WTC11 (cell line): ENCODE measurements around the gene LRRC34. TPM values are rescaled to one million over a fixed set of nuclear protein-coding genes. Genes with fewer than 3 reads are reported as not detected.

ENCODE experiments used
- ATAC-seq: fragments of 200-7000 bp; cut with Tn5 transposase; 2 replicates; pipeline ENCODE4 v1.10.0; 2021; ENCODE audit warnings: mild to moderate bottlenecking, moderate library complexity
- Bru-seq: library from RNA; stranded (reverse); fragments of 400-500 nt; gene quantifications from one replicate; lab custom pipeline; 2021; lab: Mats Ljungman, UMichigan
- CTCF ChIA-PET: fragments of 300-600 bp; sonication (Branson Sonifier 250); formaldehyde crosslinking; loops from one replicate; lab custom pipeline; 2021; ENCODE audit warnings: antibody characterized with exemption; lab: Charles Lee
- POLR2A ChIA-PET: fragments of 350-600 bp; sonication (Branson Sonifier 250); formaldehyde crosslinking; loops from one replicate; lab custom pipeline; 2021; ENCODE audit warnings: antibody characterized with exemption; lab: Charles Lee
- DNase-seq: peaks from one replicate; pipeline ENCODE4 v3.0.0; 2021; ENCODE audit warnings: low spot score
- H3K27ac Mint-ChIP-seq: 2 replicates; pipeline ENCODE4 v1.8.0; 2021; ENCODE audit warnings: mixed read lengths
- H3K27me3 Mint-ChIP-seq: 2 replicates; pipeline ENCODE4 v1.8.0; 2021; ENCODE audit warnings: low read depth, mild to moderate bottlenecking, moderate library complexity, mixed read lengths
- H3K36me3 Mint-ChIP-seq: 2 replicates; pipeline ENCODE4 v1.8.0; 2021; ENCODE audit warnings: mixed read lengths
- H3K4me1 Mint-ChIP-seq: 2 replicates; pipeline ENCODE4 v1.8.0; 2022; ENCODE audit warnings: mixed read lengths
- H3K4me3 Mint-ChIP-seq: 2 replicates; pipeline ENCODE4 v1.8.0; 2021; ENCODE audit warnings: mild to moderate bottlenecking, moderate library complexity, mixed read lengths
- H3K9me3 Mint-ChIP-seq: 2 replicates; pipeline ENCODE4 v1.8.0; 2021; ENCODE audit warnings: mixed read lengths
- ATF1 ChIP-seq: sonication (generic); formaldehyde crosslinking; IDR thresholded peaks from 2 replicates; pipeline ENCODE4 v1.8.1; 2023; ENCODE audit warnings: mild to moderate bottlenecking, moderate library complexity, missing genetic modification reagents
- ATF3 ChIP-seq: sonication (generic); formaldehyde crosslinking; conservative IDR thresholded peaks from 2 replicates; pipeline ENCODE4 v1.8.1; 2022; ENCODE audit warnings: mild to moderate bottlenecking, missing genetic modification reagents
- CTCF ChIP-seq: fragments of 200-600 bp; IDR thresholded peaks from 2 replicates; pipeline ENCODE4 v1.8.0; 2022; ENCODE audit warnings: antibody characterized with exemption
- FOXK1 ChIP-seq: sonication (generic); formaldehyde crosslinking; IDR thresholded peaks from 2 replicates; pipeline ENCODE4 v1.8.0; 2022; ENCODE audit warnings: mild to moderate bottlenecking, moderate library complexity, missing genetic modification reagents
- HMGXB4 ChIP-seq: sonication (generic); formaldehyde crosslinking; IDR thresholded peaks from 2 replicates; pipeline ENCODE4 v1.8.1; 2023; ENCODE audit warnings: mild to moderate bottlenecking, moderate library complexity, missing genetic modification reagents
- MAX ChIP-seq: sonication (generic); formaldehyde crosslinking; IDR thresholded peaks from 2 replicates; pipeline ENCODE4 v1.8.0; 2022; ENCODE audit warnings: mild to moderate bottlenecking, missing genetic modification reagents
- MYBL2 ChIP-seq: sonication (generic); formaldehyde crosslinking; IDR thresholded peaks from 2 replicates; pipeline ENCODE4 v1.8.1; 2023; ENCODE audit warnings: mild to moderate bottlenecking, moderate library complexity, missing genetic modification reagents
- NR1H2 ChIP-seq: sonication (generic); formaldehyde crosslinking; IDR thresholded peaks from 2 replicates; pipeline ENCODE4 v1.9.0; 2021; ENCODE audit warnings: mild to moderate bottlenecking, moderate library complexity, missing genetic modification reagents
- OVOL2 ChIP-seq: fragments of 250-450 bp; sonication (Bioruptor Pico); IDR thresholded peaks from 2 replicates; pipeline ENCODE4 v1.9.0; 2021; ENCODE audit warnings: mild to moderate bottlenecking, borderline replicate concordance
- RELA ChIP-seq: sonication (generic); formaldehyde crosslinking; IDR thresholded peaks from 2 replicates; pipeline ENCODE4 v1.8.1; 2022; ENCODE audit warnings: missing genetic modification reagents, mild to moderate bottlenecking, borderline replicate concordance
- SMAD3 ChIP-seq: sonication (generic); formaldehyde crosslinking; IDR thresholded peaks from 2 replicates; pipeline ENCODE4 v1.8.0; 2022; ENCODE audit warnings: missing genetic modification reagents, mild to moderate bottlenecking, borderline replicate concordance
- SOX15 ChIP-seq: fragments of 250-450 bp; sonication (Bioruptor Pico); IDR thresholded peaks from 2 replicates; pipeline ENCODE4 v1.9.0; 2021; ENCODE audit warnings: mild to moderate bottlenecking
- TP53 ChIP-seq: sonication (generic); formaldehyde crosslinking; IDR thresholded peaks from 2 replicates; pipeline ENCODE4 v1.8.1; 2023; ENCODE audit warnings: mild to moderate bottlenecking, missing genetic modification reagents
- ZBTB21 ChIP-seq: sonication (generic); formaldehyde crosslinking; IDR thresholded peaks from 2 replicates; pipeline ENCODE4 v1.8.1; 2023; ENCODE audit warnings: mild to moderate bottlenecking, missing genetic modification reagents, borderline replicate concordance
- ZNF121 ChIP-seq: sonication (generic); formaldehyde crosslinking; IDR thresholded peaks from 2 replicates; pipeline ENCODE4 v1.8.0; 2023; ENCODE audit warnings: missing genetic modification reagents
- ZNF138 ChIP-seq: sonication (generic); formaldehyde crosslinking; conservative IDR thresholded peaks from 2 replicates; pipeline ENCODE4 v1.8.1; 2022; ENCODE audit warnings: mild to moderate bottlenecking, moderate library complexity, missing genetic modification reagents
- ZNF219 ChIP-seq: sonication (generic); formaldehyde crosslinking; IDR thresholded peaks from 2 replicates; pipeline ENCODE4 v1.8.0; 2023; ENCODE audit warnings: missing genetic modification reagents, mild to moderate bottlenecking, borderline replicate concordance
- ZNF263 ChIP-seq: sonication (generic); formaldehyde crosslinking; IDR thresholded peaks from 2 replicates; pipeline ENCODE4 v1.8.1; 2022; ENCODE audit warnings: low read depth, mild to moderate bottlenecking, moderate library complexity, missing genetic modification reagents
- ZNF423 ChIP-seq: fragments of 250-450 bp; sonication (Bioruptor Pico); IDR thresholded peaks from 2 replicates; pipeline ENCODE4 v2.1.2; 2022; ENCODE audit warnings: mild to moderate bottlenecking, moderate library complexity
- ZNF671 ChIP-seq: fragments of 250-450 bp; sonication (Bioruptor Pico); IDR thresholded peaks from 2 replicates; pipeline ENCODE4 v1.8.0; 2021; ENCODE audit warnings: mild to moderate bottlenecking
- long read RNA-seq, 3 experiments: library from RNA in 1 of 3; library from capped mRNA in 1 of 3; library from polyadenylated mRNA in 1 of 3; unstranded in 2 of 3; stranded (forward) in 1 of 3; transcript quantifications; one replicate each; pipeline ENCODE4 v2.0.0, GENCODE V29; 2021
- total RNA-seq: library from RNA; stranded (reverse); gene quantifications from 3 replicates; pipeline ENCODE4 v1.2.3, GENCODE V29; 2021
- TF ChIP-seq, protein P1 (sequence below): sonication (generic); formaldehyde crosslinking; IDR thresholded peaks from 2 replicates; pipeline ENCODE4 v1.8.0; 2023; ENCODE audit warnings: missing genetic modification reagents, mild to moderate bottlenecking, borderline replicate concordance
- TF ChIP-seq, protein P2 (sequence below): sonication (generic); formaldehyde crosslinking; IDR thresholded peaks from 2 replicates; pipeline ENCODE4 v1.8.1; 2022; ENCODE audit warnings: low read depth, missing genetic modification reagents, borderline replicate concordance
- TF ChIP-seq, protein P3 (sequence below): sonication (generic); formaldehyde crosslinking; IDR thresholded peaks from 2 replicates; pipeline ENCODE4 v1.8.1; 2023; ENCODE audit warnings: mild to moderate bottlenecking, missing genetic modification reagents

LRRC34 gene
- total RNA-seq (5.3 to 8.3 TPM (median 6.0 TPM) in 3 replicates), Bru-seq, nascent RNA (percentile 66 among the genes with signal in this experiment)
- long read RNA-seq, experiment 1, transcript LRRC34-204 (9 exons, 1,475 nt), result major isoform, 5 of 24 reads
- long read RNA-seq, experiment 1, transcript LRRC34-208 (11 exons, 1,781 nt), result major isoform, 5 of 24 reads
- long read RNA-seq, experiment 1, partial matches to known transcripts, result 4 of 24 reads
- long read RNA-seq, experiment 1, other reads (novel, unspliced or antisense), result 5 of 24 reads
- long read RNA-seq, experiment 2, partial matches to known transcripts, result 4 of 11 reads
- long read RNA-seq, experiment 2, other reads (novel, unspliced or antisense), result 5 of 11 reads
- long read RNA-seq, experiment 3, partial matches to known transcripts, result 1 of 9 reads
- long read RNA-seq, experiment 3, other reads (novel, unspliced or antisense), result 5 of 9 reads

GRCh38 chr3:169812332-169813235, at the start of gene LRRC34, which contains the start of gene LRRIQ4:
Gene LRRC34 (minus strand): TSS chr3:169812904. CDS start chr3:169812548, 356 bp downstream.
Gene LRRIQ4 (plus strand): TSS chr3:169812870. CDS start chr3:169821922, 9,052 bp downstream.
- Mint-ChIP-seq H3K4me1 (peaks cover 34% of the 10 kb centered on the region), H3K27ac (peak within 1 kb of the TSS; percentile 6; the same call in 1 of the 2 replicates), H3K36me3 (peaks cover 11% of the 10 kb centered on the region), H3K4me3 (peak within 1 kb of the TSS; percentile 75), H3K27me3 (peaks cover 45% of the 10 kb centered on the region), H3K9me3 (peaks cover 16% of the 10 kb centered on the region)
- ATAC-seq (peak; percentile 81), DNase-seq (peak; percentile 84)
- ChIA-PET CTCF (interaction anchor here (0.6 to 1.3 kb wide), 3 partner anchors 41 to 392 kb away, joined by 3 read pairs; no protein-coding TSS in a partner anchor), POLR2A (interaction anchor here (0.5 to 1.3 kb wide), 4 partner anchors 12 to 211 kb away, joined by 3 read pairs; partner anchors contain the start of gene ACTRT3)
- TF ChIP-seq SOX15 (CRISPR knock-in tag) (no peak), SMAD3 (CRISPR knock-in tag) (peak; percentile 8; the same call in 1 of the 2 replicates), OVOL2 (CRISPR knock-in tag) (no peak), ATF3 (CRISPR knock-in tag) (no peak), ZNF121 (CRISPR knock-in tag) (no peak), CTCF (no peak), ZNF138 (peak; percentile 78; the same call in 1 of the 2 replicates), RELA (0 out of 2 replicates have a peak, but pooled peaks have one; percentile 56), FOXK1 (CRISPR knock-in tag) (peak; percentile 60; the same call in 1 of the 2 replicates), ZBTB21 (CRISPR knock-in tag) (no peak), NR1H2 (CRISPR knock-in tag) (no peak), TP53 (CRISPR knock-in tag) (0 out of 2 replicates have a peak, but pooled peaks have one; percentile 34), MAX (peak; percentile 78), HMGXB4 (peak; percentile 71; the same call in 1 of the 2 replicates), ZNF423 (CRISPR knock-in tag) (0 out of 2 replicates have a peak, but pooled peaks have one; percentile 29), ZNF671 (no peak), ZNF263 (peak; percentile 65; the same call in 1 of the 2 replicates), ZNF219 (CRISPR knock-in tag) (no peak), ATF1 (no peak), MYBL2 (0 out of 2 replicates have a peak, but pooled peaks have one; percentile 71)
- TF ChIP-seq, protein P1, sequence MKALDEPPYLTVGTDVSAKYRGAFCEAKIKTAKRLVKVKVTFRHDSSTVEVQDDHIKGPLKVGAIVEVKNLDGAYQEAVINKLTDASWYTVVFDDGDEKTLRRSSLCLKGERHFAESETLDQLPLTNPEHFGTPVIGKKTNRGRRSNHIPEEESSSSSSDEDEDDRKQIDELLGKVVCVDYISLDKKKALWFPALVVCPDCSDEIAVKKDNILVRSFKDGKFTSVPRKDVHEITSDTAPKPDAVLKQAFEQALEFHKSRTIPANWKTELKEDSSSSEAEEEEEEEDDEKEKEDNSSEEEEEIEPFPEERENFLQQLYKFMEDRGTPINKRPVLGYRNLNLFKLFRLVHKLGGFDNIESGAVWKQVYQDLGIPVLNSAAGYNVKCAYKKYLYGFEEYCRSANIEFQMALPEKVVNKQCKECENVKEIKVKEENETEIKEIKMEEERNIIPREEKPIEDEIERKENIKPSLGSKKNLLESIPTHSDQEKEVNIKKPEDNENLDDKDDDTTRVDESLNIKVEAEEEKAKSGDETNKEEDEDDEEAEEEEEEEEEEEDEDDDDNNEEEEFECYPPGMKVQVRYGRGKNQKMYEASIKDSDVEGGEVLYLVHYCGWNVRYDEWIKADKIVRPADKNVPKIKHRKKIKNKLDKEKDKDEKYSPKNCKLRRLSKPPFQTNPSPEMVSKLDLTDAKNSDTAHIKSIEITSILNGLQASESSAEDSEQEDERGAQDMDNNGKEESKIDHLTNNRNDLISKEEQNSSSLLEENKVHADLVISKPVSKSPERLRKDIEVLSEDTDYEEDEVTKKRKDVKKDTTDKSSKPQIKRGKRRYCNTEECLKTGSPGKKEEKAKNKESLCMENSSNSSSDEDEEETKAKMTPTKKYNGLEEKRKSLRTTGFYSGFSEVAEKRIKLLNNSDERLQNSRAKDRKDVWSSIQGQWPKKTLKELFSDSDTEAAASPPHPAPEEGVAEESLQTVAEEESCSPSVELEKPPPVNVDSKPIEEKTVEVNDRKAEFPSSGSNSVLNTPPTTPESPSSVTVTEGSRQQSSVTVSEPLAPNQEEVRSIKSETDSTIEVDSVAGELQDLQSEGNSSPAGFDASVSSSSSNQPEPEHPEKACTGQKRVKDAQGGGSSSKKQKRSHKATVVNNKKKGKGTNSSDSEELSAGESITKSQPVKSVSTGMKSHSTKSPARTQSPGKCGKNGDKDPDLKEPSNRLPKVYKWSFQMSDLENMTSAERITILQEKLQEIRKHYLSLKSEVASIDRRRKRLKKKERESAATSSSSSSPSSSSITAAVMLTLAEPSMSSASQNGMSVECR, result no peak
- TF ChIP-seq, protein P2, sequence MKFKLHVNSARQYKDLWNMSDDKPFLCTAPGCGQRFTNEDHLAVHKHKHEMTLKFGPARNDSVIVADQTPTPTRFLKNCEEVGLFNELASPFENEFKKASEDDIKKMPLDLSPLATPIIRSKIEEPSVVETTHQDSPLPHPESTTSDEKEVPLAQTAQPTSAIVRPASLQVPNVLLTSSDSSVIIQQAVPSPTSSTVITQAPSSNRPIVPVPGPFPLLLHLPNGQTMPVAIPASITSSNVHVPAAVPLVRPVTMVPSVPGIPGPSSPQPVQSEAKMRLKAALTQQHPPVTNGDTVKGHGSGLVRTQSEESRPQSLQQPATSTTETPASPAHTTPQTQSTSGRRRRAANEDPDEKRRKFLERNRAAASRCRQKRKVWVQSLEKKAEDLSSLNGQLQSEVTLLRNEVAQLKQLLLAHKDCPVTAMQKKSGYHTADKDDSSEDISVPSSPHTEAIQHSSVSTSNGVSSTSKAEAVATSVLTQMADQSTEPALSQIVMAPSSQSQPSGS (CRISPR knock-in tag), result no peak
- TF ChIP-seq, protein P3, sequence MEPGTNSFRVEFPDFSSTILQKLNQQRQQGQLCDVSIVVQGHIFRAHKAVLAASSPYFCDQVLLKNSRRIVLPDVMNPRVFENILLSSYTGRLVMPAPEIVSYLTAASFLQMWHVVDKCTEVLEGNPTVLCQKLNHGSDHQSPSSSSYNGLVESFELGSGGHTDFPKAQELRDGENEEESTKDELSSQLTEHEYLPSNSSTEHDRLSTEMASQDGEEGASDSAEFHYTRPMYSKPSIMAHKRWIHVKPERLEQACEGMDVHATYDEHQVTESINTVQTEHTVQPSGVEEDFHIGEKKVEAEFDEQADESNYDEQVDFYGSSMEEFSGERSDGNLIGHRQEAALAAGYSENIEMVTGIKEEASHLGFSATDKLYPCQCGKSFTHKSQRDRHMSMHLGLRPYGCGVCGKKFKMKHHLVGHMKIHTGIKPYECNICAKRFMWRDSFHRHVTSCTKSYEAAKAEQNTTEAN (CRISPR knock-in tag), result 0 out of 2 replicates have a peak, but pooled peaks have one; percentile 60
